Measurements from ENCODE around the gene ADIG.
"Not testable (repeated sequence)": the region's sequence is repeated elsewhere in the genome, so short reads cannot be mapped to it uniquely, and the experiment has no call there.

Gene ADIG

GRCh38 chr20:38586181-38586525 is 5.2 kb downstream of the ADIG start:
- no peak for DNase-seq (ENCODE audit: low spot score)
- TF ChIP-seq CTCF (IDR thresholded peaks at IDR 0.05; ENCODE audit: extremely low read depth, missing control alignments): no peak

- no peak for DNase-seq (ENCODE audit: low spot score)
- TF ChIP-seq CTCF (IDR thresholded peaks at IDR 0.05; ENCODE audit: extremely low read depth, missing control alignments): no peak
These were observed 7.3 kb downstream of the ADIG start for GRCh38 chr20:38588303-38588702.

- no peak for TF ChIP-seq CTCF (IDR thresholded peaks at IDR 0.05; ENCODE audit: extremely low read depth, missing control alignments)
These were observed 8.4 kb downstream of the ADIG start for GRCh38 chr20:38589351-38589750.

GRCh38 chr20:38589967-38590675 is 9.1 kb downstream of the ADIG start:
- TF ChIP-seq CTCF (IDR thresholded peaks at IDR 0.05; ENCODE audit: extremely low read depth, missing control alignments): no peak
- no peak for DNase-seq (ENCODE audit: low spot score)

More at GRCh38 chr20:38589351-38589750, 8.4 kb downstream of the ADIG start:
- DNase-seq (ENCODE audit: low spot score): no peak

- no peak for TF ChIP-seq CTCF (IDR thresholded peaks at IDR 0.05; ENCODE audit: extremely low read depth, missing control alignments)
- no peak for DNase-seq (ENCODE audit: low spot score)
These were observed 9.9 kb downstream of the ADIG start for GRCh38 chr20:38590676-38591473.

GRCh38 chr20:38591474-38592410 is 10.7 kb downstream of the ADIG start:
- no peak for TF ChIP-seq CTCF (IDR thresholded peaks at IDR 0.05; ENCODE audit: extremely low read depth, missing control alignments)
- DNase-seq (ENCODE audit: low spot score): no peak

GRCh38 chr20:38592411-38592790 is 11.4 kb downstream of the ADIG start:
- not testable (repeated sequence) for DNase-seq (ENCODE audit: low spot score)

GRCh38 chr20:38594281-38594680 is 13.3 kb downstream of the ADIG start:
- not testable (repeated sequence) for DNase-seq (ENCODE audit: low spot score)

- DNase-seq (ENCODE audit: low spot score): not testable (repeated sequence)
These were observed 14.9 kb downstream of the ADIG start for GRCh38 chr20:38595886-38596285.
